ENCODE data around the gene CHD8. TPM values are rescaled to one million over a fixed set of nuclear protein-coding genes. Genes with fewer than 3 reads are reported as not detected.
"Not testable (repeated sequence)": the region's sequence is repeated elsewhere in the genome, so short reads cannot be mapped to it uniquely, and the experiment has no call there.

Gene CHD8, protein sequence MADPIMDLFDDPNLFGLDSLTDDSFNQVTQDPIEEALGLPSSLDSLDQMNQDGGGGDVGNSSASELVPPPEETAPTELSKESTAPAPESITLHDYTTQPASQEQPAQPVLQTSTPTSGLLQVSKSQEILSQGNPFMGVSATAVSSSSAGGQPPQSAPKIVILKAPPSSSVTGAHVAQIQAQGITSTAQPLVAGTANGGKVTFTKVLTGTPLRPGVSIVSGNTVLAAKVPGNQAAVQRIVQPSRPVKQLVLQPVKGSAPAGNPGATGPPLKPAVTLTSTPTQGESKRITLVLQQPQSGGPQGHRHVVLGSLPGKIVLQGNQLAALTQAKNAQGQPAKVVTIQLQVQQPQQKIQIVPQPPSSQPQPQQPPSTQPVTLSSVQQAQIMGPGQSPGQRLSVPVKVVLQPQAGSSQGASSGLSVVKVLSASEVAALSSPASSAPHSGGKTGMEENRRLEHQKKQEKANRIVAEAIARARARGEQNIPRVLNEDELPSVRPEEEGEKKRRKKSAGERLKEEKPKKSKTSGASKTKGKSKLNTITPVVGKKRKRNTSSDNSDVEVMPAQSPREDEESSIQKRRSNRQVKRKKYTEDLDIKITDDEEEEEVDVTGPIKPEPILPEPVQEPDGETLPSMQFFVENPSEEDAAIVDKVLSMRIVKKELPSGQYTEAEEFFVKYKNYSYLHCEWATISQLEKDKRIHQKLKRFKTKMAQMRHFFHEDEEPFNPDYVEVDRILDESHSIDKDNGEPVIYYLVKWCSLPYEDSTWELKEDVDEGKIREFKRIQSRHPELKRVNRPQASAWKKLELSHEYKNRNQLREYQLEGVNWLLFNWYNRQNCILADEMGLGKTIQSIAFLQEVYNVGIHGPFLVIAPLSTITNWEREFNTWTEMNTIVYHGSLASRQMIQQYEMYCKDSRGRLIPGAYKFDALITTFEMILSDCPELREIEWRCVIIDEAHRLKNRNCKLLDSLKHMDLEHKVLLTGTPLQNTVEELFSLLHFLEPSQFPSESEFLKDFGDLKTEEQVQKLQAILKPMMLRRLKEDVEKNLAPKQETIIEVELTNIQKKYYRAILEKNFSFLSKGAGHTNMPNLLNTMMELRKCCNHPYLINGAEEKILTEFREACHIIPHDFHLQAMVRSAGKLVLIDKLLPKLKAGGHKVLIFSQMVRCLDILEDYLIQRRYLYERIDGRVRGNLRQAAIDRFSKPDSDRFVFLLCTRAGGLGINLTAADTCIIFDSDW (N-terminal part only)
- total RNA-seq = 40.1 and 46.8 TPM in 2 replicates

DNA sequence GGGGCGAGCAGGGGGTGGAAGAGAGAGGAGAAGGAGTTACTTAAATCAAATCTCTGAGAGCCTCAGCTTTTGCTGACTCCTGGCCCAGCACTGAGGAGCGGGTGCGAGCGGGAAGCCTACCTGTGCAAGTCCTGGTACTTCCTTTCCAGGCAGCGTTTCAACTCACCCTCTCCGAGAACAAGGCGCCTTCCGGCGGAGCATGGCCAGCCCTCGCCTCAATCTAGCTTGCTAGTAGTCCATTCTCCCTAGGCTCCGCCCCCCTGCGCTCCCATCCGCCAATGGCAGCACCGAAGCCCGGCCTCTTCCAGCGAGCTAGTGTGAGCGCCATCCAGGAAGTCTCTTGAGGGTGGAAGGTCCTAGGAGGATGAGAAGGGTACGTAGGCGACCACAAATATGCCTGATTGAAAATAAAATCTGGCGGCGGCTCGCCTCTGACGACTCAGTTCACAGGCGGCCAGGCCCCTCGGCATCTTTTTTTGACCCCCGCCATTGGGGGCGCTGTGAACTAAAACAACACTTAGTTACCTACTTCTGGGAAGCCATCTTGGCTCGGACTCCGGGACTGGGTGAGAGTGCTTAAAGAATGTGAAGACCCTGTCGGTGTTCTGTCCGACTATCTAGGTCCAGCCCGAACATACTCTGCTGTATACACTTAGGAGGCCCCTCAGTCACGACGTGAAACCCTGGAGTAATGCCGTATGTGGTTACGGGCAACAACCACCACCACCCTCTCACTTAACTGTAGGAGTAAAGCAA is at the start of gene CHD8:
Gene CHD8 (minus strand): TSS at position 212 of the 756 bp plus-strand sequence. CDS start 24,480 bp downstream, outside the sequence.
- peak; percentile 100 for DNase-seq (ENCODE audit: low read depth in 2 of 2)

DNA sequence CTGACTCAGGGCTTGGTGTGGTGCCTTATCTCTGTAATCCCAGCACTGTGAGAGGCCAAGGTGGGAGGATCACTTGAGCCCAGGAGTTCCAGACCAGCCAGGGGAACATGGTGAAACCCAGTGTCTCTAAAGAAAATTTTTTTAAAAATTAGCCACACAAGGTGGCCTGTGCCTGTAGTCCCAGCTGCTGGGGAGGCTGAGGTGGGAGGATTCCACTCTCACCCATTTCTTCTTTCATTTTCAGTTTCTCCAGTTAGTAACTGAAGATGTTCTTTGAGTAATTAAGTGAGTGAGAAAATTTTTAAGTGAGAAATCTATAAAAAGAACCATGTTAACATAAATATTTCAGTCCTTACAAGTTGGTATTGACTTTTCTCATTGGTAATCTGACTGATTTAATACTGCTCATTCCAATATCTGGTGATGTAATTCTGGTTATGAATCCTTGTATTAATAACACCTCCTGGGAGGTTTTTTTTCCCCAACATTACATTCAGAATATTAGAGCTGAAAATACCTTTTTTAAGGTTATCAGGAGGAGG is 49.2 kb upstream of the CHD8 start:
- no peak for DNase-seq (ENCODE audit: low read depth in 2 of 2)

DNA sequence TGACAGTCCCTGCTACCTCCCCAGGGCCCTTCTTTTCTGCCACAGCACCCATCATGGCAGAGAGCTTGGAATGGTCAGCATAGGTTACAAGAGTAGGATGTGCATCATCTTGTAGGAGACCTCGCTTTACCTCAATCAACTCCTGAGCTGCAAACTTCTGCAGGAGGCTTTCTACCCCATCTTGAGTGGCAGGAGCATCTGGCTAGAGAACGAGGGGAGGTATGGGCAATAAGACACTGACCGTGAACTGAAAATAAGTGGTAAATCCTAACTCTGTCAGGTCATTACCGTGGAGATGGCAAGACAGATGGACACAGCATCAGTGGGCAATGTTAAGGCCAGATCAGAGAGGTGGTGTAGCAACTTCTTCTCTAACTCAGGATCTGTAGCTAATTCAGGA is 47.5 kb upstream of the CHD8 start:
- DNase-seq (ENCODE audit: low read depth in 2 of 2) = no peak

DNA sequence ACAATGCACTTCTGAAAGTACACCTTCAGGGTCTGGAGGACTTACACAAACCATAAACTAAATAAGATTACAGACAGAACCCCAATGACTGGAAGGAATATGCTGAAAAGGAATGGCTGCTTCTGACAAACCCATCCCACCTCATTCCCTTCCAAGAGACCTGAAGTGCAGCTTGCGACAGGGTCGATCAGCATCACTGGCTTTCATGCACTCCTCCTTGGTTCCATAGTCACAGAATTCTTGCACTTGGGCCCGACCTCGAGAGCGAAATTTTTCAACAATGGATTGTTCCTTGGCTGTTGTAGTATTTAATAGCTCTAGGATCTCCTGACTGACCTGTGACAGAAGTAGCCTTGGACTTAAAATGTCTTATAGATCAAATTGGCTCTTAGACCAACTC is 45.6 kb upstream of the CHD8 start:
- DNase-seq (ENCODE audit: low read depth in 2 of 2) = no peak

DNA sequence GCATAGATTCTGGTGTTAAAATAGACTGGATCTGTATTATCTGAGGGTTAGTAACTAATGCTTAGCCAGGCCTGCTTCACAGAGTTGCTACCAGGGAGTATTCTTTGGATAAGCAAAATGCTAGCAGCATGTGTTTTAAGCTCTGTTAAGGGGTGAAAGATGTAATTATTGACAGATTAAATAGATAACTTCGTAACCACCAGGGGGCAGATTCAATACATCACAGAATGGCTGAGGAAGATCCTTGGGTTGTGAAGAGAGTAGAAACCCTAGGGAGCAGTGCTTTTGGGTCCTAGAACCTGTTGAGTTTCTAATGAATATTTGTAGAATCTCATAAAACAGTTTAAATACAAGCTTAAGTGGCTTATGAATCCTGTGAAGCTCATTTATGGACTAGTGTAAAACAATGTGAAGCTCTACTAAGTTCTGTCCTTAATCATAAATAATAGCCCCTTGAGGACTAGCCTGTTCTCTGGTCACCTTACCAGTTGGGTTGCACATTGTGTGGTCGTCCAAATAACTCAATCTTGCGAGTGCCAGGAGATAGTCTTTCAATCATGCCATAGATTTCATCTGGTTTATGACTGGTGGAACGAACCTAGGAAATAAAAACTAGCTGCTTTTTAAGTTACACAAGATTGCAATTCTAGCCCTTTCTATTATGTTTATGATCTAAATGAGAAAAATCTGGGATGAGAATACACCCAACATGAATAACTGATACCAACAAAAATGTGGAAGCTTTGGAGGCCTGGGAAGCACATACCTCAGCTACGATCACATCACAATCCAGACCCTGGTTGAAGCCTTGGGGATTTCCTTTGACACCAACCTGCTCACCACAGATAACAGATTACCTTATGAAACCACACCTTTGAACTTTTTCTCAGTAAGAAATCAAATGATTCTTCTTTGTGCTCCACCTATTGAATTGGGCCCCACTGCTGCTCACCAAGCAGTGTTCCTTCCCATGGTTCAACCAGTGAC is 42.9 kb upstream of the CHD8 start:
- peak; percentile 58 to 63 for DNase-seq (ENCODE audit: low read depth in 2 of 2)

DNA sequence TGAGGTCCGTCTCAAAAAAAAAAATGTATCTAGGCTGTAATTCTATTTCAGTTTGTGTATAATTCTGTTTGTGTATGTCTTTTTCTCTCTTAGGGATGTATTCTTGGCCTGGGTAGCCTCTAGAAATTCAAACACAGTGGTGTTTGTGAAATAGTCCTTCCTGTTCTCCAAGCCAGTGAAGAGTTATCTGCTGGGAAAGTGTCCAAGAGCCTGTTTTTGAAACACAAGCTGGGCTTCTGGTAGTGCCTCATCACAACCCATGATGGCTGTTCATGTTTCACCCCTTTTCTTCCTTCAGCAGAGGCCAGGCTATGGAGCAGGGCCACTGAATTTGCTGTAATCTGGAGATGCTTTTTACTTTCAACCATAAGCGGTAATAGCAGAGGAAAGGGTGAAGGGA is 40.5 kb upstream of the CHD8 start:
- peak; percentile 6 to 41 for DNase-seq (ENCODE audit: low read depth in 2 of 2)

DNA sequence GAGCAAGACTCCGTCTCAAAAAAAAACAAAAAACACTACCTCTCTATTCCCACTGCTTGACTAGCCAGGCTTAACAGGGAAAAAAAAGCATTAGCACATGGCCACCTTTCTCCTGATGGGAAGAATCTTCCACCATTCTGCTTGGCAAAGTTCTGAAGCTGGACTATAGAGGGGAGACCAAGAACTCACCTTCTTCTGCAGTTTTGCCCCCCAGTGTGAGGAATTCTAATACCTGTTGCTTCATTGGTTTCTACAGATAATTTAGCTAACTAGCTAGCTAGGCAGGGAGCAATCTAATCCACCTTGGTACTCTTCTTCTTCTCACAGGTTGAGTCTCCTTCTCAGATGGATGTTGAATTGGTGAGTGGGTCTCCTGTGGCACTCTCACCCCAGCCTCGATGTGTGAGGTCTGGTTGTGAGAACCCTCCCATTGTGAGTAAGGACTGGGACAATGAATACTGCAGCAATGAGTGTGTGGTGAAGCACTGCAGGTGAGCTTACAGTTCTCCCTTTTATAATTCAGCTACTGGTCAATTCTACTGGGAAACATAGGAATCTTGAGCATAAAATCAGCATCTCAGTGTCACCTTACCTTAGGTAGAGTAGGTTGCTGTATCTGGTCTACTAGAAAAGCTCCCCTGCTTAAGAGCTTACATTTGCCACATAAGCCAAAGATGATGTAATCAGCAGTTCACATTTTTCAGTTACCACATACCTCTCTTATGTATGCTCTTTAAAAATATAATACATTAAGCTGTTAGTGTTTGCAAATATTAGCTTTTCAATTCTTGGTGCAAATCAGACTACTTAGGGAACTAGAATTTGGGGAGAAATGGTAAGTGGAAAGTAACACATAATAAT is 39.2 kb upstream of the CHD8 start:
- DNase-seq (ENCODE audit: low read depth in 2 of 2) = no peak

DNA sequence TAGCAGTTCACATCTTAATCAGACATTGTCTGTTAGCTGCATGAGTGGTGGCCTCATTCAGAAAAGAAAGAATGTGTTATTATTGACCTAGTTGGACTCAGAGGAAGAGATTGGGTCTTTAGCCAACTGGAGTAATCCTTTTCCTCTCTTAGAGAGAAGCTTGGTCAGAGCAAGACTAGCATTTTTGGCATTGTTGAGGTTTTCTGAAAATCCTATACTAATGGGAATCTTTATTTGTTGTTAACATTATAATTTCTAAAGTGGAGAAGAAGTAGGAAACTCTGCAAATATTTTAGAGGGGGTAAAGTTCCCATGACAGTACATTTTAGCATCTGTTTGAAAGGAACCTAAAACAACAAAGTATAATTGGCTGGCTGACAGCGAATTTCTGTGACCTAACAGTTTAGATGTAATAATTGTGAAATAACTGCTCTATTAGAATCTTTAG is 30.7 kb upstream of the CHD8 start:
- no peak for DNase-seq (ENCODE audit: low read depth in 2 of 2)

DNA sequence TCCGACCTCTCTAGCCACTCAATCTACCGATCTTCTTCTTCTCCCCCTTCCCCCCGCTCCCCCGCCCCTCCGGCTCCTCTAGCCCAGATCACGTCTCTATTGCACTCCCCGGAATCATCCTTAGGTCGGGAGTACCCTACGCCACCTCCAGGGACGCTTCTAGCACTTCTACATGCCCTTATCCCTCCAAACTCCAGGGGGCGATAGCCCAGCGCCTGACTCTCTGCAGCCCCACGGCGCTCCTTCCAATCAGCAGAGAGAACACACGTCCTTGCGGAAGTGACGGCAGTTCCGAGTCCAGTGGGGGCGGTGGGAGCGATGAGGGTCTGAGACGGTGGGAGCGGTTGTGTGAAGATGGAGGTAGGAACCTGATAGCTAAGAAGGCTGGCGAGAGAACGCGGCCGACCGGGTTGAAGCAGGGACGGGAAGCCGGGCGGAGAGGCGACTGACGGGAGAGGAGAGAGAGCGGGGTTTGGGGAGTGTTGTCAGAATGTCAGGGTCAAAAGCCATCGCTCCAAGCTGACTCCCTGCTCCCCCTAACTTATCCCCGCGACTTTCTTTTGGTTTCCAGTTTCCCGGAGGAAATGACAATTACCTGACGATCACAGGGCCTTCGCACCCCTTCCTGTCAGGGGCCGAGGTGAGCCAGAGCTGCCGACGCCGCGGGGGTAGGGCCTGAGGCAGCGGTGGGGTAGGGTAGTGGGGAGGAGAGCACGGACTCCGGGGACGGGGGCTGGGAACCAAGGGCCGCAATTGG is 21.2 kb upstream of the CHD8 start, which contains the start of the genes RAB2B and TOX4:
Gene RAB2B (minus strand): TSS at position 35 of the 757 bp plus-strand sequence. CDS start 87 bp downstream, outside the sequence.
Gene TOX4 (plus strand): TSS at position 271 of the 757 bp plus-strand sequence. CDS start 84 bp downstream, at position 355.
- DNase-seq (ENCODE audit: low read depth in 2 of 2) = peak; percentile 99

DNA sequence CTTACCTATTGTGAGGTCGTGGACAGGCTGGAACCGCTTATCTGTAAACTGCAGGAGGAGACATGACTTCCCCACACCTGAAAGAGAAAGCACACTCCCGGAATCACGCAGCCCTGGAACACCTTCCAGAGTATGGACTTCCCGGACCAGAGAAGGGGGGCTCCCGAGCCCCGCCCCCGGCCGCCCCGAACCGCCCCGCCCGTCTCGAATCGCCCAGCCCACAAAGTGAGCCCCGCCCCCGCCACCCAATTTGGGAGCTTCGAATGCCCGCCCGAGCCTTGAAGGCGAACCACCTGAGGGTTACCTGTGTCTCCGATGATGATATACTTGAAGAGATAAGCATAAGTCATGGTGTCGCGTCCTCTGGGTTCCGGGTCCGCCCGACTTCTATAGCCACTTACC is 20.6 kb upstream of the CHD8 start:
- DNase-seq (ENCODE audit: low read depth in 2 of 2) = peak; percentile 80 to 89

DNA sequence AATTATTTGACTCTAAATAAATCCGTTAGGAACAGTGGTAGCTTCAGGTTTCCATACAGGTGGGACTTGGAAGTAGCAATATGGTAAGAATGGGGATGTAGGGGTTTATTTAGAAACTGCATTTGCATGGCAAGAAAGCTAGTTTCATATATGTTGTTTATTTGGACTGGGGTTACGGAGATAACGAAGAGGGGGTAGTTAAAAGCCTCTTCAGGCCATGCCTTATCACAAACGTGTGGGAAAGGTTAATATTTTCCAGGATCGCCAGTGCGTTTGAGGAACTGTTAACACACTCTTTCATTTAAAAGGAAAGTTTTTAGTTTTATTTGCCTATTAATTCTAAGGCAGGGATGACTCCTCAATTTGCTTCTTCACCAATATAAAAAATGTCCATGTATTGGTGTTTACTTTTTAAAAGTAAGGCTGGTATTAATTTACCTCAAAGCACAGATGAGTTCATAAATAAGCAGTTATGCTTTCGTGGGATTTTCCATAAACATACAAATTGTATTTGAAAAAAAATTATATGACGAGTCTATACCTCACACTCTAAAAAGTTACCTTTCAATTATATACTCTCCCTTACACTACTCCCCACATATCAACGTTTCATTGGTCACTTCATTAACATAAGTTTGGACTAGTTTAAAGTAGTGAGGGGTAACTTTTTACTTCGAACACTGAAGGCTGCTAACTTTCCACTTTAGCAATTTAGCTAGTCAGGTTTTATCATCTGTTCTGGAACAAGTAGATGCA is 20.0 kb upstream of the CHD8 start:
- DNase-seq (ENCODE audit: low read depth in 2 of 2) = no peak

DNA sequence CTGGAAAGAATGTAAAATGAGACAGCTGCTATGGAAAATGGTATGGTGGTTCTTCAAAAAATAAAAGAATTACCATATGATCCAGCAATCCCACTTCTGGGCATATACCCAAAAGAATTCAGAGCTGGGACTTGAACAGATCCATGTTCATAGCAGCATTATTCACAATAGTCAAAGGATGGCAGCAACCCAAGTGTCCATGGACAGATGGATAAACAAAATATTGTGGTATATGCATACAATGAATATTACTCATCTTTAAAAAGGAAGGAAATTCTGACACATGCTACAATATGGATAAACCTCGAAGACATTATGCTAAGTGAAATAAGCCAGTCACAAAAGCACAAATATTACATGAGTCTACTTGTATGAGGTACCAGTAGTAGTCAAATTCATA is 11.7 kb upstream of the CHD8 start:
- peak; percentile 84 to 96 for DNase-seq (ENCODE audit: low read depth in 2 of 2)

DNA sequence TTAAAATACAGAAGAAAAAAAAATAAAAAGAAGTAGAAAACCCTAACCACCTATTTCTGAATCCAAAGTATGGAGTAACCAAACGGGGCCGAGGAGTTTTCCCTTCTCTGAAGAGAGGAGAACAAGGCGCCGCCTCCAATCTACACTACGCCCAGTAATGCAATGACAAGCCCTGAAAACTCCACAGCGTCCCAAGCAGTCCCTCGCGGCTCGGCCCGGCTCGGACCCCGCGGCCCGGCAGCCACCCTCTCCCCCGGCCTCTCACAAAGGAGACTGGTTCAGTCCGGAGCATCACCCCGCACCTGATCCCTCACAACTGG is 371 bp downstream of the CHD8 start:
- no peak for DNase-seq (ENCODE audit: low read depth in 2 of 2)

DNA sequence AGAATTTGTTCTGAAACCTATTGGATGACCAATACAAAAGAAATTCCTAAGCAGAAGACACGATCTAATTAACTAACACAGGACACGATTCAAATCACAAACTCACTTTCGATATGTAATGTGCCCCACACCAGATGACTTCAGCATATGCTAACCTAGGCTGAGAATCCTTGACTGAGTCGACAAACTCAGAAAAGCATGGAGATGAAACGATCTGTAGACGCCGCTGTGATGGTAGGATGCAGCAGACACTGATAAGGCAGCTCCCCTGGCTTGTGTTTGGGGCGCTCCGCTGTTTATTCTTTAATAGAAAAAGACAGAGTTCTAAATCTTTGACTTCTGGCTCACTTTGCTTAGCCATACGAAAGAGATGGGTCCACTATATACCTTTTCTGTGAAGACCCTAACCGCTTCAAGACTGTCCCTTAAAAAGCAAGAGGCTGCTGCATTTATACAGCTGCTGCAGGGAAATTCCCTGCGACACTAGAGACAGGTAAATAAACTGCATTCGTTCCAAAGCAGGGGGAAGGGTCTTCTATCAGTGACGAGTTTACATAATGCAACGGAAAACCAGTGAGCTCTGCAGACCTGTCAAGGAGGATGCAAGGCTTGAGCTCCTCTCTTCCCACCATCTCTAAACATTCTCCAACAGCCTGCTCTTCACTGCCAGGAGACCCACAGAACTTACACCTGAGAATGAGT is 929 bp downstream of the CHD8 start:
- DNase-seq (ENCODE audit: low read depth in 2 of 2) = peak; percentile 5 to 17

DNA sequence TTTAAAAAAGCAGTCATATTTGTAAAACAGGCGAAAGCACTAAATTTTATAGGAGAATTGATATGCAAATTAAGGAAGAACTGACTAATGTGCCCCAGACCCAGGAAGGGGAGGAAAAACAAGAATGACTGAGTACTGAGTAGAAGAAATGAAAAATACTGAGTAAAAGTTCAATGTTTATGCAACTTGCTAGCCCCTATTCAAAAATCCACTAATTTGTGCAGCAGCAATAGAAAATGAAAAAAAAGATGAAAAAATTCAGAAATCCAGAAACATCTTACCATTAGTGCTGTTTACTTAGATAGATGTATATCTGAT is 6.1 kb downstream of the CHD8 start:
- DNase-seq (ENCODE audit: low read depth in 2 of 2) = no peak

DNA sequence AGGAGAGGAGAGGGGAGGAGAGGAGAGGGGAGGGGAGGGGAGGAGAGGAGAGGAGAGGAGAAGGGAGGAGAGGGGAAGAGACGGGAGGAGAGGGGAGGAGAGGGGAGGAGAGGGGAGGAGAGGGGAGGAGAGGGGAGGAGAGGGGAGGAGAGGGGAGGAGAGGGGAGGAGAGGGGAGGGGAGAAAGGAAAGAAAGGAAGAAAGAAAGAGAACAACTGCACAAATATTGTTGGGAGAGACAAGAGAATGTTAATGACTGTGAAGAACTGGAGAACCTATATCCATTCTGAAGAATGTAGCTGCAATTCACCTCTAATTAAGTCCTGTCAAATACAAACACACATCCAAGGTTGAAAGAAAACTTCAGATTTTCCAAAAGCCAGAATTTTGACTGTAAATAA is 13.3 kb downstream of the CHD8 start:
- DNase-seq (ENCODE audit: low read depth in 2 of 2) = not testable (repeated sequence)
